Stimulated activated CD8-positive, alpha-beta memory T cell treated with anti-CD3 and anti-CD28 coated beads, Interleukin-4, amount 100 ng/mL, for 24 hours (primary cell): Measurements from ENCODE around the gene CDYL2.
"Not testable (repeated sequence)": the region's sequence is repeated elsewhere in the genome, so short reads cannot be mapped to it uniquely, and the experiment has no call there.

ENCODE experiments used
- DNase-seq: peaks from one replicate; pipeline ENCODE4 v3.0.0-alpha.2; 2020; ENCODE audit warnings: low read depth

CDYL2 gene

GRCh38 chr16:80809366-80809765 is 5.0 kb upstream of the CDYL2 start:
- no peak for DNase-seq

- DNase-seq: no peak
These were observed 3.5 kb upstream of the CDYL2 start for GRCh38 chr16:80807906-80808305.

GRCh38 chr16:80806927-80807340 is 2.5 kb upstream of the CDYL2 start:
- DNase-seq: peak; percentile 30

GRCh38 chr16:80806289-80806688 is 1.9 kb upstream of the CDYL2 start:
- no peak for DNase-seq

GRCh38 chr16:80804056-80804525 is 307 bp downstream of the CDYL2 start:
- DNase-seq: peak; percentile 39

GRCh38 chr16:80803339-80804055 is 901 bp downstream of the CDYL2 start:
- DNase-seq: peak; percentile 12

GRCh38 chr16:80802902-80803301 is 1.5 kb downstream of the CDYL2 start:
- no peak for DNase-seq

GRCh38 chr16:80802138-80802537 is 2.3 kb downstream of the CDYL2 start:
- DNase-seq: no peak

- no peak for DNase-seq
These were observed 10.3 kb downstream of the CDYL2 start for GRCh38 chr16:80794071-80794470.

GRCh38 chr16:80792031-80792430 is 12.4 kb downstream of the CDYL2 start:
- DNase-seq: no peak

GRCh38 chr16:80791411-80791810 is 13.0 kb downstream of the CDYL2 start:
- DNase-seq: no peak

- no peak for DNase-seq
These were observed 13.6 kb downstream of the CDYL2 start for GRCh38 chr16:80790751-80791150.

- DNase-seq: no peak
These were observed 16.4 kb downstream of the CDYL2 start for GRCh38 chr16:80788027-80788426.

GRCh38 chr16:80786561-80786960 is 17.8 kb downstream of the CDYL2 start:
- DNase-seq: not testable (repeated sequence)

GRCh38 chr16:80784951-80785350 is 19.4 kb downstream of the CDYL2 start:
- DNase-seq: no peak

- no peak for DNase-seq
These were observed 25.7 kb downstream of the CDYL2 start for GRCh38 chr16:80778703-80779102.

GRCh38 chr16:80776856-80777255 is 27.5 kb downstream of the CDYL2 start:
- no peak for DNase-seq

GRCh38 chr16:80775450-80775849 is 28.9 kb downstream of the CDYL2 start:
- DNase-seq: no peak

GRCh38 chr16:80766798-80767197 is 37.6 kb downstream of the CDYL2 start:
- DNase-seq: no peak

- no peak for DNase-seq
These were observed 44.8 kb downstream of the CDYL2 start for GRCh38 chr16:80759419-80760162.

GRCh38 chr16:80754476-80754875 is 49.9 kb downstream of the CDYL2 start:
- DNase-seq: no peak

GRCh38 chr16:80752541-80752940 is 51.9 kb downstream of the CDYL2 start:
- DNase-seq: no peak

- no peak for DNase-seq
These were observed 53.2 kb downstream of the CDYL2 start for GRCh38 chr16:80751167-80751566.
